Upper lobe of left lung (tissue), 6 donors: Measurements from ENCODE around the gene INO80D. TPM values are rescaled to one million over a fixed set of nuclear protein-coding genes. Genes with fewer than 3 reads are reported as not detected.
A peak's percentile ranks its signal among the peaks of the same experiment; 100 is the strongest.
"Not testable (repeated sequence)": the region's sequence is repeated elsewhere in the genome, so short reads cannot be mapped to it uniquely, and the experiment has no call there.

ENCODE experiments used
- ATAC-seq, 2 donors: fragments of 200-7000 bp; cut with Tn5 transposase; one replicate each; pipeline ENCODE4 v1.9.1; 2022; ENCODE audit warnings: mild to moderate bottlenecking in 2 of 2, moderate library complexity in 2 of 2; ENCODE audit not compliant: low FRiP score in 2 of 2
- DNase-seq, 2 donors: peaks; one replicate each; pipeline ENCODE4 v3.0.0-alpha.2; 2019 to 2020
- H3K27ac ChIP-seq, 4 donors: fragments of 200-600 bp; sonication (generic); one replicate each; pipeline ENCODE4 v1.5.1; 2016 to 2019
- H3K27me3 ChIP-seq, 4 donors: fragments of 200-600 bp; sonication (generic); one replicate each; pipeline ENCODE4 v1.5.1; 2017 to 2019
- H3K36me3 ChIP-seq, 4 donors: fragments of 200-600 bp; sonication (generic); one replicate each; pipeline ENCODE4 v1.5.1; 2016 to 2019
- H3K4me1 ChIP-seq, 4 donors: fragments of 200-600 bp; sonication (generic); one replicate each; pipeline ENCODE4 v1.5.1; 2018 to 2019
- H3K4me3 ChIP-seq, 4 donors: fragments of 200-600 bp; sonication (generic); one replicate each; pipeline ENCODE4 v1.5.1; 2017 to 2019; ENCODE audit warnings: mild to moderate bottlenecking in 2 of 4, moderate library complexity in 1 of 4
- H3K9me3 ChIP-seq, 4 donors: fragments of 200-600 bp; sonication (generic); one replicate each; pipeline ENCODE4 v1.5.1; 2018 to 2019
- CTCF ChIP-seq, 6 experiments: fragments of 450-650 bp in 4 of 6; fragments of 200-600 bp in 2 of 6; sonication (generic) in 2 of 6; IDR thresholded peaks; one replicate each; pipeline ENCODE4 v1.5.1; 2016 to 2019; ENCODE audit warnings: antibody characterized with exemption in 6 of 6
- EP300 ChIP-seq, 4 donors: sonication (generic); formaldehyde crosslinking; IDR thresholded peaks; one replicate each; pipeline ENCODE4 v1.5.1; 2017; ENCODE audit warnings: antibody characterized with exemption in 4 of 4, control low read depth in 2 of 4
- POLR2A ChIP-seq, 4 donors: fragments of 450-650 bp; IDR thresholded peaks; one replicate each; pipeline ENCODE4 v1.5.1; 2016 to 2017; ENCODE audit warnings: antibody characterized with exemption in 4 of 4, mild to moderate bottlenecking in 2 of 4
- POLR2AphosphoS5 ChIP-seq, 2 donors: sonication (generic); formaldehyde crosslinking; IDR thresholded peaks; one replicate each; pipeline ENCODE4 v1.5.1; 2017; ENCODE audit warnings: antibody characterized with exemption in 2 of 2
- WGBS, 2 donors: methylation state at CpG; one replicate each; pipeline ENCODE4 v1.1.5; 2017 to 2018; 5-methylcytosine and 5-hydroxymethylcytosine counted together
- total RNA-seq, 6 donors: library from RNA; depleted of rRNA in 4 of 6; stranded (reverse); fragments of >200 nt in 4 of 6; gene quantifications; one replicate each; pipeline versions ENCODE4 v1.1.0 to v1.2.1, GENCODE V29; 2016 to 2021
- donor health status: DM: no; HTN: no; CAD: no; lungs with moderate emphysema.
- donor health status: DM: no; HTN: yes; CAD: no; lungs with severe emphysema.

INO80D gene
- total RNA-seq: 10 to 100 TPM; 13.0 to 50.3 (median 21.9) TPM

- DNase-seq: peak; percentile 81 to 94
- no peaks in the 10 kb centered on the region for H3K27me3 ChIP-seq
- no peaks in the 10 kb centered on the region for H3K9me3 ChIP-seq
- ATAC-seq: peak; percentile 95 to 97
- peaks cover 0 to 11% (median 3%) of the 10 kb centered on the region in 4 donors for H3K36me3 ChIP-seq
- H3K4me1 ChIP-seq: peaks cover 9 to 25% (median 17%) of the 10 kb centered on the region in 4 donors
- TF ChIP-seq EP300 (IDR thresholded peaks at IDR 0.05) (no peak), POLR2AphosphoS5 (IDR thresholded peaks at IDR 0.05) (peak; percentile 25 to 73), CTCF (IDR thresholded peaks at IDR 0.05) (peak in 5 of 6 experiments; percentile 28 to 63 (median 57)), POLR2A (IDR thresholded peaks at IDR 0.05) (peak in 3 of 4 donors; percentile 50 to 81 (median 80))
- peak within 1 kb of the TSS; percentile 97 to 100 (median 98) for H3K27ac ChIP-seq
- 0 to 1% methylated on average over 33 to 36 of the region's 39 CpGs for WGBS, 2 donors
- H3K4me3 ChIP-seq: peak within 1 kb of the TSS; percentile 73 to 82 (median 78)
Observed at GRCh38 chr2:206085742-206086445, at the start of gene INO80D. Gene INO80D (minus strand): TSS chr2:206086174. CDS start chr2:206063016, 23,158 bp downstream.

- no peak overlapping the region for H3K27ac ChIP-seq
- H3K4me1 ChIP-seq: no peaks in the 10 kb centered on the region
- no peak for TF ChIP-seq CTCF (IDR thresholded peaks at IDR 0.05)
- no peak for TF ChIP-seq EP300 (IDR thresholded peaks at IDR 0.05)
- TF ChIP-seq POLR2AphosphoS5 (IDR thresholded peaks at IDR 0.05): no peak
- no peak for TF ChIP-seq POLR2A (IDR thresholded peaks at IDR 0.05)
- H3K9me3 ChIP-seq: no peaks in the 10 kb centered on the region
- H3K27me3 ChIP-seq: no peaks in the 10 kb centered on the region
- no peak overlapping the region for H3K4me3 ChIP-seq
- H3K36me3 ChIP-seq: peaks cover 42 to 99% (median 68%) of the 10 kb centered on the region in 4 donors
- ATAC-seq (no peak), DNase-seq (no peak)
Observed at GRCh38 chr2:206127656-206128055, 41.7 kb upstream of the INO80D start.

GRCh38 chr2:206125901-206126300 lies 39.9 kb upstream of the INO80D start:
- H3K4me3 ChIP-seq: no peak overlapping the region
- H3K27me3 ChIP-seq: no peaks in the 10 kb centered on the region
- H3K36me3 ChIP-seq: peaks cover 39 to 99% (median 67%) of the 10 kb centered on the region in 4 donors
- H3K27ac ChIP-seq: no peak overlapping the region
- H3K4me1 ChIP-seq: no peaks in the 10 kb centered on the region
- peaks cover 0 to 1% (median 0%) of the 10 kb centered on the region in 4 donors for H3K9me3 ChIP-seq
- no peak for TF ChIP-seq POLR2A (IDR thresholded peaks at IDR 0.05)
- TF ChIP-seq POLR2AphosphoS5 (IDR thresholded peaks at IDR 0.05): no peak
- no peak for TF ChIP-seq EP300 (IDR thresholded peaks at IDR 0.05)
- TF ChIP-seq CTCF (IDR thresholded peaks at IDR 0.05): no peak
- DNase-seq: no peak
- ATAC-seq: no peak

GRCh38 chr2:206122569-206122968 lies 36.6 kb upstream of the INO80D start:
- WGBS, 2 donors: 92 to 100% methylated on average over 3 of the region's 3 CpGs
- ATAC-seq: not testable (repeated sequence)
- peaks cover 32 to 79% (median 57%) of the 10 kb centered on the region in 4 donors for H3K36me3 ChIP-seq

GRCh38 chr2:206116278-206116677 lies 30.3 kb upstream of the INO80D start:
- peaks cover 5 to 30% (median 18%) of the 10 kb centered on the region in 4 donors for H3K36me3 ChIP-seq
- no peak for ATAC-seq
- TF ChIP-seq POLR2AphosphoS5 (IDR thresholded peaks at IDR 0.05) (no peak), CTCF (IDR thresholded peaks at IDR 0.05) (no peak), POLR2A (IDR thresholded peaks at IDR 0.05) (no peak), EP300 (IDR thresholded peaks at IDR 0.05) (no peak)

More at GRCh38 chr2:206122569-206122968, 36.6 kb upstream of the INO80D start:
- not testable (repeated sequence) for H3K27me3 ChIP-seq, DNase-seq, H3K27ac ChIP-seq, H3K9me3 ChIP-seq, H3K4me3 ChIP-seq, H3K4me1 ChIP-seq

More at GRCh38 chr2:206116278-206116677, 30.3 kb upstream of the INO80D start:
- DNase-seq: peak in 1 of 2 donors; percentile 63
- Histone ChIP-seq H3K9me3 (peaks cover 0 to 5% (median 0%) of the 10 kb centered on the region in 4 donors), H3K4me3 (no peak overlapping the region), H3K27ac (no peak overlapping the region), H3K27me3 (no peaks in the 10 kb centered on the region), H3K4me1 (no peaks in the 10 kb centered on the region)
- 88 to 94% methylated on average over 16 to 21 of the region's 21 CpGs for WGBS, 2 donors
